Measurements from ENCODE around the gene C4BPB.

DNA sequence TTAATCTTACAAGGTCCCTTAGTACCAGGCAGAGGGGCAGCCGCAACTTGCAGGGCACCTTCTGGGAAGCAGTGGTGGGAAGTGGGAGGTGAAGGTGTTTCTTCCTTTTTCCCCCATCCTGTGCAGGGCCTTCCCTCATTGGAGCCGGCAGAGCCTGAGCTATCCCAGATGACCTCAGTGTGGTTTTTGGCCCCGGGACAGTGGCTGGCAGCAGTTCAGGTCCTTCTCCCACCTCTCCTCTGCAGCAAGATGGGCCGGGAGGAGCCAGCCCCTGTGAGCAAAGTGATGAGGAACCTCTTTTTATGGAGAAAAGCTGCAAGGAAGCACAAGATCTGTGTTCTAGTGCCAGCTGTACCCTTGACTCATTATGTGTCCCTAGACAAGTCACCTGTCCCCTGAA, 28.8 kb upstream of the C4BPB start:
- TF ChIP-seq, protein P1, sequence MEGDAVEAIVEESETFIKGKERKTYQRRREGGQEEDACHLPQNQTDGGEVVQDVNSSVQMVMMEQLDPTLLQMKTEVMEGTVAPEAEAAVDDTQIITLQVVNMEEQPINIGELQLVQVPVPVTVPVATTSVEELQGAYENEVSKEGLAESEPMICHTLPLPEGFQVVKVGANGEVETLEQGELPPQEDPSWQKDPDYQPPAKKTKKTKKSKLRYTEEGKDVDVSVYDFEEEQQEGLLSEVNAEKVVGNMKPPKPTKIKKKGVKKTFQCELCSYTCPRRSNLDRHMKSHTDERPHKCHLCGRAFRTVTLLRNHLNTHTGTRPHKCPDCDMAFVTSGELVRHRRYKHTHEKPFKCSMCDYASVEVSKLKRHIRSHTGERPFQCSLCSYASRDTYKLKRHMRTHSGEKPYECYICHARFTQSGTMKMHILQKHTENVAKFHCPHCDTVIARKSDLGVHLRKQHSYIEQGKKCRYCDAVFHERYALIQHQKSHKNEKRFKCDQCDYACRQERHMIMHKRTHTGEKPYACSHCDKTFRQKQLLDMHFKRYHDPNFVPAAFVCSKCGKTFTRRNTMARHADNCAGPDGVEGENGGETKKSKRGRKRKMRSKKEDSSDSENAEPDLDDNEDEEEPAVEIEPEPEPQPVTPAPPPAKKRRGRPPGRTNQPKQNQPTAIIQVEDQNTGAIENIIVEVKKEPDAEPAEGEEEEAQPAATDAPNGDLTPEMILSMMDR (IDR thresholded peaks at IDR 0.05): no peak
- TF ChIP-seq POLR2A (IDR thresholded peaks at IDR 0.05): no peak
